Smooth muscle cell (in vitro differentiated cells): ENCODE measurements around the gene TBL1X. TPM values are rescaled to one million over a fixed set of nuclear protein-coding genes. Genes with fewer than 3 reads are reported as not detected.
A peak's percentile ranks its signal among the peaks of the same experiment; 100 is the strongest.

Experiments used
- DNase-seq: peaks from one replicate; lab custom pipeline; 2025; ENCODE audit not compliant: unreplicated experiment; lab: John Stamatoyannopoulos, UW
- H2AFZ ChIP-seq: fragments of 200-600 bp; sonication (generic); 2 replicates; pipeline ENCODE4 v1.6.0; 2016; ENCODE audit warnings: antibody characterized with exemption, low read depth, mild to moderate bottlenecking
- H3F3A ChIP-seq: fragments of 200-600 bp; sonication (generic); 2 replicates; pipeline ENCODE4 v1.6.0; 2017; ENCODE audit warnings: antibody characterized with exemption, low read depth
- H3K27ac ChIP-seq: fragments of 200-600 bp; sonication (generic); 2 replicates; pipeline ENCODE4 v1.5.1; 2016; ENCODE audit warnings: low read depth, mild to moderate bottlenecking
- H3K27me3 ChIP-seq: fragments of 200-600 bp; sonication (generic); 2 replicates; pipeline ENCODE4 v1.6.1; 2016; ENCODE audit warnings: low read depth, mild to moderate bottlenecking
- H3K36me3 ChIP-seq: fragments of 200-600 bp; sonication (generic); 2 replicates; pipeline ENCODE4 v1.5.1; 2016; ENCODE audit warnings: low read depth
- H3K4me1 ChIP-seq: fragments of 200-600 bp; sonication (generic); 2 replicates; pipeline ENCODE4 v1.5.1; 2016; ENCODE audit warnings: low read depth
- H3K4me2 ChIP-seq: fragments of 200-600 bp; sonication (generic); 2 replicates; pipeline ENCODE4 v1.6.0; 2016; ENCODE audit warnings: mild to moderate bottlenecking
- H3K4me3 ChIP-seq: fragments of 200-600 bp; sonication (generic); 2 replicates; pipeline ENCODE4 v1.5.1; 2016; ENCODE audit warnings: mild to moderate bottlenecking
- H3K79me2 ChIP-seq: fragments of 200-600 bp; sonication (generic); 2 replicates; pipeline ENCODE4 v1.6.0; 2016; ENCODE audit warnings: low read depth, mild to moderate bottlenecking
- H3K9ac ChIP-seq: fragments of 200-600 bp; sonication (generic); 2 replicates; pipeline ENCODE4 v1.6.0; 2016; ENCODE audit warnings: low read depth
- H3K9me3 ChIP-seq: fragments of 200-600 bp; sonication (generic); replicated peaks from 2 replicates; pipeline ENCODE4 v1.5.1; 2016; ENCODE audit warnings: low read depth
- H4K20me1 ChIP-seq: fragments of 200-600 bp; sonication (generic); 2 replicates; pipeline ENCODE4 v1.6.0; 2016; ENCODE audit warnings: low read depth
- CTCF ChIP-seq: fragments of 200-600 bp; sonication (generic); IDR thresholded peaks from 2 replicates; pipeline ENCODE4 v1.5.1; 2017; ENCODE audit warnings: borderline replicate concordance, mild to moderate bottlenecking, antibody characterized with exemption; ENCODE audit not compliant: insufficient read depth, poor library complexity, severe bottlenecking
- WGBS: methylation state at CpG from one replicate; pipeline ENCODE4 v1.1.7; 2016; ENCODE audit warnings: low lambda C conversion rate; 5-methylcytosine and 5-hydroxymethylcytosine counted together
- polyA plus RNA-seq: library from polyadenylated mRNA; unstranded; fragments of >200 nt; fragmentation: Nextera tagmentation; extraction: Ambion mirVana; gene quantifications from 2 replicates; pipeline ENCODE4 v1.2.1, GENCODE V29; 2016
- total RNA-seq: library from RNA; depleted of rRNA; stranded (reverse); fragments of >200 nt; gene quantifications from 2 replicates; pipeline ENCODE4 v1.2.3, GENCODE V29; 2014

The TBL1X gene
- total and polyA plus RNA-seq, 2 experiments from 2014 or later: 9.0 to 9.8 TPM

GRCh38 chrX:9708086-9708485, 243.2 kb downstream of the TBL1X start:
- no peak for DNase-seq
- Histone ChIP-seq H3K27me3 (no peaks in the 10 kb centered on the region), H3K4me3 (no peak overlapping the region), H4K20me1 (no peaks in the 10 kb centered on the region), H3K36me3 (no peaks in the 10 kb centered on the region), H3F3A (no peaks in the 10 kb centered on the region), H2AFZ (no peak overlapping the region), H3K4me1 (no peaks in the 10 kb centered on the region), H3K9me3 (peaks cover 4% of the 10 kb centered on the region), H3K27ac (no peak overlapping the region), H3K9ac (no peak overlapping the region), H3K4me2 (no peak overlapping the region), H3K79me2 (no peaks in the 10 kb centered on the region)
- TF ChIP-seq CTCF: no peak
- WGBS: 85% methylated on average over 10 of the region's 10 CpGs

- Histone ChIP-seq H3K79me2 (no peaks in the 10 kb centered on the region), H3K9me3 (peaks cover 4% of the 10 kb centered on the region), H3K4me2 (no peak overlapping the region), H2AFZ (no peak overlapping the region), H3K27ac (no peak overlapping the region), H4K20me1 (no peaks in the 10 kb centered on the region), H3K4me1 (no peaks in the 10 kb centered on the region), H3K9ac (no peak overlapping the region), H3K27me3 (no peaks in the 10 kb centered on the region), H3K36me3 (no peaks in the 10 kb centered on the region), H3F3A (no peaks in the 10 kb centered on the region), H3K4me3 (no peak overlapping the region)
- TF ChIP-seq CTCF: peak; percentile 68
- DNase-seq: peak; percentile 5
- 52% methylated on average over 17 of the region's 17 CpGs for WGBS
These were observed 244.2 kb downstream of the TBL1X start for GRCh38 chrX:9708923-9709553.

DNA sequence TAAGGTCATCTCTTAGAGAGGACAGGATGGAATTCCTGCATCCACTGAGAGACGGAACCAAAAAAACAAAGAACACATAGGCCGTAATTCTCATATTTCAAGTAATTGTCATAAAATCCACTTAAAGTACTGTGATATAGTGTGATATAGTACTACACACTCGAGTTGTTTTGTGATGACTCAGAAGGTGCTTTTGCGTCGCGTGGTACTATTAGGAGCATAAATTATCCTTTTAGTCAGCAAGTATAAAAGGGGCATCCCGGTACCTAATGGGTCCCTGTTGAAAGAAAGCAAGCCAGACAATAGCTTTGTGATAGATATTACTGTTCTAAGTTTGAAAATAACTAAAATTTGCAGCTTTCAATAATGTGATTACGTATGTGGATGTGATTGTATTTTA, 245.5 kb downstream of the TBL1X start:
- Histone ChIP-seq H3F3A (no peaks in the 10 kb centered on the region), H3K9ac (no peak overlapping the region), H3K27ac (no peak overlapping the region), H3K27me3 (no peaks in the 10 kb centered on the region), H3K9me3 (peaks cover under 1% of the 10 kb centered on the region), H2AFZ (no peak overlapping the region), H3K79me2 (no peaks in the 10 kb centered on the region), H4K20me1 (no peaks in the 10 kb centered on the region), H3K36me3 (no peaks in the 10 kb centered on the region), H3K4me1 (no peaks in the 10 kb centered on the region), H3K4me2 (no peak overlapping the region), H3K4me3 (no peak overlapping the region)
- no peak for DNase-seq
- TF ChIP-seq CTCF: no peak
- 85% methylated on average over 8 of the region's 8 CpGs for WGBS

- no peaks in the 10 kb centered on the region for H3K4me1 ChIP-seq
- no peak overlapping the region for H3K4me3 ChIP-seq
- H3K79me2 ChIP-seq: no peaks in the 10 kb centered on the region
- DNase-seq: no peak
- H3K9me3 ChIP-seq: peaks cover 3% of the 10 kb centered on the region
- no peaks in the 10 kb centered on the region for H3K36me3 ChIP-seq
- H4K20me1 ChIP-seq: no peaks in the 10 kb centered on the region
- no peak for TF ChIP-seq CTCF
- H3K27me3 ChIP-seq: no peaks in the 10 kb centered on the region
- H3K4me2 ChIP-seq: no peak overlapping the region
- WGBS: 92% methylated on average over 21 of the region's 21 CpGs
- no peak overlapping the region for H3K27ac ChIP-seq
- no peaks in the 10 kb centered on the region for H3F3A ChIP-seq
- no peak overlapping the region for H2AFZ ChIP-seq
- no peak overlapping the region for H3K9ac ChIP-seq
These were observed 252.5 kb downstream of the TBL1X start for GRCh38 chrX:9717376-9717775.
